Activated T-cell treated with anti-CD3 and anti-CD28 coated beads for 1 hour (primary cell): ENCODE results near the gene TKFC.
A peak's percentile ranks its signal among the peaks of the same experiment; 100 is the strongest.

Source experiments
- DNase-seq: peaks from one replicate; pipeline ENCODE4 v3.0.0-alpha.2; 2020; ENCODE audit warnings: low read depth

Gene TKFC, protein sequence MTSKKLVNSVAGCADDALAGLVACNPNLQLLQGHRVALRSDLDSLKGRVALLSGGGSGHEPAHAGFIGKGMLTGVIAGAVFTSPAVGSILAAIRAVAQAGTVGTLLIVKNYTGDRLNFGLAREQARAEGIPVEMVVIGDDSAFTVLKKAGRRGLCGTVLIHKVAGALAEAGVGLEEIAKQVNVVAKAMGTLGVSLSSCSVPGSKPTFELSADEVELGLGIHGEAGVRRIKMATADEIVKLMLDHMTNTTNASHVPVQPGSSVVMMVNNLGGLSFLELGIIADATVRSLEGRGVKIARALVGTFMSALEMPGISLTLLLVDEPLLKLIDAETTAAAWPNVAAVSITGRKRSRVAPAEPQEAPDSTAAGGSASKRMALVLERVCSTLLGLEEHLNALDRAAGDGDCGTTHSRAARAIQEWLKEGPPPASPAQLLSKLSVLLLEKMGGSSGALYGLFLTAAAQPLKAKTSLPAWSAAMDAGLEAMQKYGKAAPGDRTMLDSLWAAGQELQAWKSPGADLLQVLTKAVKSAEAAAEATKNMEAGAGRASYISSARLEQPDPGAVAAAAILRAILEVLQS

DNA sequence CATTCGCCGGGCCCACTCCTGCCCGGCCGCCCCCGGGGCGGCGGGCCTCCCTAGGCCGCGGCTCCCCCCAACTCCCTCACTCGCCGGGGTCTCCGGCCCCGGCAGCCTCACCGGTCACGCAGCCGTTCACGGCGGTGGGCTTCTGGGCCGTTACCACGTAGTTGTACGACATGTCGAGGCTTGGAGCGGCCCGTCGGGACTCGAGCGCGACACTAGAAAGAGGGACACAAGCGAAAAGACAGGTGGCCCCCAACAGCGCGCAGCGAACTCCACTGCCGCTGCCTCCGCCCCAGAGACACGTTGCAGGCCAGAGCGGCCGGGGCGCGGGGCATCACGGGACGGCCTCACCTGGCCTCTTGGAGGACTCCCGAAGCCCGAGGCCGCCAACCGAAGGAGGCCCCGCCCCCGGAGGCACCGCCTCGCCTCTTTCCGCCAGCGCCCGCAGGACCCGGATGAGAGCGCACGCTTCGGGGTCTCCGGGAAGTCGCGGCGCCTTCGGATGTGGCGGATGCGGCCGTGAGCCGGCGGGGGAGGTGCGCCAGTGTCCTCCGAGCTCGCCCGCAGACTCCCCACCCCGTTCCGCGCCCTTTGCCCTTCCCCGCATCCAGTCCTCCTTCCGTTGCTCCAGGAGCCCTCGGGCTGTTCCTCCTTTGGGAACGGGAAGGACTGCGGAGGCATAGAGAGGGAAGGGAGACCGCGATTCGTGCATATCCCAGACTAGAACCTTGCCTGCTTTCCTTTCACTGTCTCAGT, at the start of gene TKFC, which contains the start of gene DDB1:
TSS of gene TKFC (plus strand) at position 432 of the 753 bp plus-strand sequence. CDS start 1,501 bp downstream, outside the sequence.
TSS of gene DDB1 (minus strand) at position 309 of the 753 bp plus-strand sequence. CDS start at position 172, 137 bp downstream.
- DNase-seq = peak; percentile 93

DNA sequence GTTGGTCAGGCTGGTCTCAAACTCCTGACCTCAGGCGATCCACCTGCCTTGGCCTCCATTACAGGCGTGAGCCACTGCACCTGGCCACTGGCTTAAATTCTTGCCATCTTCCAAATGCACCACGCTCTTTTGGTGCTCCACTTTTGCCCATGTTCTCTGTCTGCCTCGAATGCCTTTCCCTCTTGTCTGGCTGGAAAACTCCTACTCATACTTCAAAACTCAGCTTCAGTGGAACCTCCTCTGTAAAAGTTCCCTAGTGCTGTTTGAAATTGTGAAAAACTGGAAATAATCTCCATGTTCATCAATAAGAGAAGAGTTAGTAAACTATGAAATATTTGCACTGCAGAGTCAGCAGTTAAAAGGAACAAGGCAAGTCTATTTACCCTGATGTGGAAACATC, 49.4 kb upstream of the TKFC start:
- no peak for DNase-seq

DNA sequence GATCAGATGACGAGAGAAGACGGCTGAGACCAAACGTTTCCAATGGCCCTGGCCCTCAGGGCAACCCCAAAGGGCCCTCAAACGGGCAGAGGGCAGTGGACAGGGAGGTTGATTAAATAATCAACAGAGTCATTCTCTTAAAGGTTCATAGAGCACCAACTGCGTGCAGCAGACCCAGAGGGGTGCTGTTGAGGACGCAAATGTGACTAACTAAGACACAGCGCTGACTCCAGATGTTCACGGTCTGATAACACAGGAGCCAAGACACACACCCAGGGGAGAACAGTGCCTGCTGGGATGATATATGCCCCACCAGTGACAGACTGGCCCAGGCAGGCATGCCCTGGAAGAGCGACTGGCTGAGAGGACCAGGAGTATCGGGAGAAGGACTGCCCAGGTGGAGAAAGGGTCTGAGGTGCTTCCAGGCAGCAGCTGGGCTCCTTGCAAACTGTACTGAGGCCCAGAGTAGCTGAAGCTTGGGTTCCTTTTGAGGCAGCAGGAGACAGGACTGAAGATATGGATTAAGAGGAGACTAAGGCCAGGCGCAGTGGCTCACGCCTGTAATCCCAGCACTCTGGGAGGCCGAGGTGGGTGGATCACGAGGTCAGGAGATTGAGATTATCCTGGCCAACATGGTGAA, 45.6 kb upstream of the TKFC start:
- DNase-seq = no peak

DNA sequence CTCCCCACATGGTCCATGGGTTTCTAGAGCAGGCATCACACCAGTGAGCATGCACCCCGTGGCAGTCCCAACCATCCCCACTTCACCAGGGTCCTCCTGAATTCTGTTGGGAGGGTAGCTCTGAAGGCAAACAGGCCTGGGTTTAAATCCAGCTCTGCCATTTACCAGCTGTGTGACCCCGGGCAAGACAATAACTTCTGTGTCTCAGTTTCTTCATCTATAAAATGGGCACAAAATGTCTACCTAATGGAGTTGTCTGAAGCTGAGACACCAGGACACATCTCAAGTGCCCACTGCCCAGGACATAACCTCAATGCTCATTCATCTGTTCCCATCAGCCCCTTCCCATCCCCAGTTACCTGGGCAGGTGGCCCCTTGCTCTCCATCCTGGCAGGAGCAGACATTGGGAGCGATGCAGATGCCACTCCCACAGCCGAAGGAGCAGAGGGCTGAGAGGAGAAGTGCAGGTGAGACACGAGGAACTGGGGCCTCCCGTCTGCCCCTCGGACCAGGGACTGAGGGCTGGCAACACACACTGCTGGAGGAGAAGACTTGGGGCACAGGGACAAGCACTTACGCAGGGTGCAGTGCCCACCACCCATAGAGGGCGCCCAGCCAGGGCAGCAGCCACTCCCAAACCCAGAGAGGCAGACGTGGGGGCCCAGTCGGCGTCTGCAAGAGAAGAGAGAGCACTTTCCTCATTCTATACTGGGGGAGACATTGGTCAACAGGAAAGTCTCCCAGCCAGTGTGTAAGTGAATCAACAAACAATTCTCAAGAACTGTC, 41.9 kb upstream of the TKFC start:
- DNase-seq = no peak

DNA sequence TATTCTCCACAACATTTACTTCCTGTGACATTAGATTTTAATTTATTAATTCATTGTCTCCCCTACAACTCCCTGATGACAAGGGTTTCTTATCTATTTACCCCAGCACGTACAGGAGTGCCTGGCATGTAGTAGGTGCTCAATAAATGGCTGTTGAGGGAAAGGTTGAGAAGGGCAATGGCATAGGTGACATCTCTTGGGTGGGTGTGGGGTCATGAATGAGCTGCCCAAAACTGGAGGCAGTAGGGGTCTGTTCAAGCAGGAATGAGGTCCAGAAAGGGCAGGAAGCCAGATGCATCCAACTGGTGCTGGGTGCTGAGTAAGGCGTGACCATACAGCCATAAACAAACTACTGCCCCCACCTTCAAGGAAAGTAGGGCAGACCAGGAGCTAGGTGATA, 40.7 kb upstream of the TKFC start:
- DNase-seq = no peak

DNA sequence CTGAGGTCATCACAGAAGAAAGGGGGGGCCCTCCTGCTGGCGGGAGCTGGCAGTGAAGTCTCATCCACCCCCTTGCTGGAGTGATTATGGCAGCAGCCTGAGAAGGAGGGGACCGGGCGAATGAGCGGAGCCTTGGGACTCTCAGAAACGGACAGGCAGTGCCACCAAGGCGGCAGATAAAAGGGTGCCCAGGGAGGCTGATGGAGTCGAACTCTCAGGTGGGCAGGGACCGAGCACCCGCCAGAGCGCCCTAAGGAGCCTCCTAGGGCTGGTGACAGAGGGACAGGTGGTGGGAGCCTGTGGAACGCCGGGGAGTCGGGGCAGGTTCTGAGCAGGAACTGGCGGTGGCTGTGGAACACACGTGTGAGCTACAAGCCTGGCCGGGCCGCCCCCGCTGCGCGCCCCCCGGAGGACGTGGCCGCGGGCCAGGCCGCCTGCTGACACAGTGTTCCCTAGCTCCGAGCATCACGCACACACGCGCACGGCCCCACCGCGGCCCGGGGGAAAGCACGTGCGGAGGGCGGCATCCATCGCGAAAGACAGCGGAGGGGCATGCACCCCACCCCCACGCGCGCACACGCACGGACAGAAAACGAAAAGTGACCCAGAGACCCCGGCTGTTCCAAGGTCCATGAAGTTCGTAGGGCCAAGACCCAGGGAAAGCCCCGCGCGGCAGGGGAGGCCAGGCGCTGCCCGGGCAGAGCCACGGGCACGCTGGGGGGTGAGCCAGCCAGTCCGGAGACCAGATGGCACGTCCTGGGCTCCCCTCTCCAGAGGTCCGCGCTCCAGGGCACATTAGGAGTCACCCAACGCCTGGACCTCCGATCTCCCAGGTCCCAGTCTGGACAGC, 38.9 kb upstream of the TKFC start:
- peak; percentile 6 for DNase-seq

DNA sequence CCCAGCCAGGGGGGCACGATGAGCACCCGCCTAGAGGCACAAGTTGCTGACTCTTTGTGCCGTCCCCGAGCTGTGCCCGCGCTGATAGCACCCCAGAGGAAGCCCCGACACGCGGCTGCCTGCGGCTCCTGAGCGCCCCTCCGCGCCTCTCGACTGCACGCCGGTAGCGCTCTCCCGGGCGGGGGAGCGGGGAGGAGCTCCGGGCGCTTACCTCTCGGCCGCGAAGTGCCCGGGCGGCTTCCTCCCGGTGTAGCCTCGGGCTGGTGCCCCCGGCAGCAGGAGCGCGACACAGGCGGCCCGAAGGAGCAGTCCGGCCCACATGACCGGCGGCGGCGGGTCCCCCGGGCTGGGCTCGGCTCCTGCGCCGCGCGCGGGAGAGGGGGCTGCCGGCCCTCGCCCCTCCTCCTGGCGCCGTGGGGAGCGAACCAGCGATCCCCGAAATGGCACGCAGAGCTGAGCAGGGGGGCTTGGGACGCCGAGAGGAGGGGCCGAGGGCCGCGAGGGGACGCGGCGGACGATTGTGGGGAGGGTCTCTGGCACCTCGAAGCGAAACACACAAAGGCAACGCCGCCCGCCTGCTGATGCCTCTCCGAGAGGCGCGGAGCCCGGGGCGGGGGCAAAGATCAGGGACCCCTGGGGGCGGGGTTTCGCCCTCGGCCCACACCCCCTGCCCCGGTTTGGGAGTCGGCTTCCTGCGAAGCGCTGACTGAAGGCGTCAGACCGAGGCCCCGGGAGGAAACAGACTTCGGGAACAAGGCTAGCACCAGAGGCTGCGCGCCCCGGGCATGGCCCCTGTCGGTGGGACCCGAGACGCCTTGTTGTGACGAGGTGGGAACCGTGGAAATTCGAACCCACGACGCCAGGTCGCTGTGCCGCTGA, 38.1 kb upstream of the TKFC start, which contains the start of gene VWCE:
TSS of gene VWCE (minus strand) at position 600 of the 879 bp plus-strand sequence. CDS start at position 321, 279 bp downstream.
- DNase-seq = peak; percentile 44

DNA sequence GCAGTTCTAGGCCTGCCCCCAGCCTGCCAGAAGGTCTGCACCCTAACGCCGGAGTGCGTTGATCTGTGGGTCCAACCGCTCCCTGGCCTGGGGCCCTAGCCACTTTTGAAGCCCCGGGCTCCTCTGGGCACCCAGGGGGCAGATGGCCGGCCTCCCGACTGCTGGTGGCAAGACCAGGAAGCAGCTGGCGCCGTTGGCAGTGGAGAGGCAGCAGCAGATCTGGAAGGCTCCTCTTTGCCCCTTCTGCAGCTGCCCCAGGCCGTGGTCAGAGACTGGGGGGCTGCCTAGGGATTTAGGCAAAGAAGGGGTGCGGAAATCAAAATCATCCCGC, 37.5 kb upstream of the TKFC start:
- no peak for DNase-seq

DNA sequence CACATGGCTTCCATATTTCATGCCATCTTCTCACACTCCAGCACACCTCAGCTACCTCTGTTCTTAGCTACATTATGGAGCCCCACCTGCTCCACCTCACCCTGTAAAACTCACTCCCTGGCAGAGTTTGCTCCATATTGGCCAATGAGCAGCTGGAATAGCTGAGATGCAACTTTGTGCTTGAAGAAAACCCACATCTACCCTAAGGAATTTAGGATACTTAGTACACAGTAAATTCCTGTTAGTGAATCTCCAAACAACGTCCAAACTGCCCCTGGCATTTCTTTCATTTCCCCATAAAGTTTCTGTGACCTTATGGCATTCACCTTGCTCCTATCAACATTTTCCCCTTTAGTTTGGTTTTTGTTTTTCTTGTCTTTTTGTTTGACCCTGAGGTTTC, 35.7 kb upstream of the TKFC start:
- DNase-seq = no peak

DNA sequence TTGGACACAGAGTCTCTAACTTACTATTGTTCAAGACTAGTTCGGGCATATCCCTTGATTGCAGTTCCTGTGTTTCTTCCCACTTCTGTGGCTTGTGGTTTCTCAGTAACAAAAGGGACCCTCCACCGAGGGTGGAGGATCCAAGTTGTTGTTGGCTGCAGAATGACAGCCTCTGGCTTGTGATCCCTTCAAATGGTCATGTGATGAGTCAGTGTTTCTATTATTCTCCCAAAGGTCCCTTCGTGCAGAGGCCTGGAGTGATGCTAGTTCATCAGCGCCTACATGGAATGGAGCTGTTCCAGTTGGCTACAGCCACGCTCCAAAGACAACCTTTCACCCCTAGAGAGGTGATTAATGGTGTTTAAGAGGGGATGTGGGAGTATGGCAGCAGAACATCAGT, 35.3 kb upstream of the TKFC start:
- DNase-seq = no peak

DNA sequence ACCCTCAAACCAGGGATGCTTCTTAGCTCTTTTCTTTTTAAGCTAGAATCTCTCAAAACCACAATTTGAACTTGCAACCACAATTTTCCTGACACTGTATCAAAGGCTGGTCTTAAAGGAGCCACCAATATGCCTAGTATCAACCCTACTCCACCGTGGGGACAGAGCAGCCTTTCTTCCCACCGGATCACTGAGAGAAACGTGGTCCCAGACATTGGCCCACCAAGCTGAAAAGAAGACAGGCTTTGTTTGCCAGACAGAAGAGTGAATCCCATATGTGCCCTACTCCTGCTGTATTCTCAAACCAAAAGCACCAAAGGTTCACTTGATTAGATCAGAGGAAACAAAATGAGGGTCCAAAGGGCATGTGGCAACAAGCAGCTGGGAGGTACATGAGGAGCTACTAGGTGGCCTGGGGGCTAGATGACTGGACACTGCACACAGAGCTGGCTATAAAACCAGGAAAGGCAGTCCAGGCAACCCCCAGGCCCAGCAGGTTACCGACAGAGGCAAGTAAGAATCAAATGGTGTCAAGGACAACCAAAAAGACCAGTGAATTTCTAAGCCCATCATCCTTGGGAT, 34.3 kb upstream of the TKFC start:
- no peak for DNase-seq

DNA sequence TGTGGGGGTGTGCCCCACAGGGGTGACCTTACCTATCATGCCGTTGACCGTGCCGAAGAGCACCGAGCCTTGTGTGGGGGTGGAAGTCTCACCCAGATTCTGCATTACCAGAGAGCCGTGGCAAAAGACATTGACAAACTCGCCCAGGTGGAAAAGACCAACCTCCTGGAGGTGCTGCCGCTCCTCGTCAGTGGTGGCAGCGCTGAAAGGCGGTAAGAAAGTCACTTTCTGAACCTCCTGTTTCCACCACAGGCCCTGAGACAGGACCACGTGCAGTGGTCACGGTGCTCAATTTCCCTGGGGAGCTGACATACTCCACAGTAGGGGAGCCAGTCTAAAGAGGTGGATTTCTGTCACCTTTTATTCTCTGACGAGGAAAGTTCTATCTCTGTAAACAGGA, 30.5 kb upstream of the TKFC start:
- DNase-seq = no peak

DNA sequence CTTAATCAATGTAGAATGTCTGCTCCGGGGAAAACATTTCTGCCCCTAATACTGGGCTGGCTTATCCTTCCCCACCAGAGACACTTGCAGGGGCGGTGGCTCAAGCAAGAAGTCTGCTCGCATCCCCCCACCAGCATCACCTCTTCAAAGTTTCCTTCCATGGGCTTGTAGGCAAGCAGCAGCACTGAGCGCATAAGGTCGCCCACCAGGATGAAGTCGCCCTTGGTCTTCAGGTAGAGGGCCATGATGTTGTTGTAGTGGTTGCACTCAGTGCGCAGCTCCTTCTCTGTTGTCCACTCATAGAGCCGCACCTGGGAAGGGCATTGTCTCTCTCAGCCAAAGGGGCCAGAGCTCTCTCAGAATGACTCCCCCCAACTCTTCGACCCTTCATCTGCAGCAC, 29.3 kb upstream of the TKFC start:
- DNase-seq = no peak

DNA sequence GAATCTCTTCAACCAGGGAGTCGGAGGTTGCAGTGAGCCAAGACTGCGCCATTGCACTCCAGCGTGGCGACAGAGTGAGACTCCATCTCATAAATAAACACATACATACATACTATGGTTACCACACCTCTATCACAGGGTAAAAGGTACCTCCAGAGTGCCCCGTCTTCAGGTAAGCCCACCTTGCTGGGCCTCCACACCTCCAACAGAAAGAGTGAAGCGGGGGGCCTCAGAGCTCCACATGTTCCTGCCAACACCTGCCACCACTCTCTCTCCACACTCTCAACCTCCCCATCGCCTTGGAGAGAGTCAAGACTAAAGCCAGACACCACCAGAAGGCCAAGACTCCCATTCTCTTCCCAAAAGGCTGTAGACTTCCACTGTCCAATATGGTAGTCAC, 27.6 kb upstream of the TKFC start:
- DNase-seq = no peak

DNA sequence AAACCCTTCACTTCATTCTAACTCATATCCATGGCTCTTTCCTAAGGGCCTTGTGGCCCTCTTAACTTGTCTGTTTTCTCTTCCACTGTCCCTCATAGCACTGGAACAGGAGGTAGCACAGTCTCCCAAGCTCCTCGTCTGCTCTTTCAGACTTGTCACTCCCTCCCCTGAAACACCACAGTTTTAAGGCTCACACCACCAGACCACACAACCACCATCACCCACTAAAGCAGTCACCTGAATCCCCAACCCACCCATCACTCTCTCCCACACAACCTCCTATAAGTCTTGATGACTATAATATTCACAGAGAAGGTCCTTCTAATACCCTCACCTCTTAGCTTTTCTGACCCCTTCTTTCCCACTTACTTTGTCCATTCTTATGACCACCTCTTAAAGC, 26.8 kb upstream of the TKFC start:
- DNase-seq = no peak

DNA sequence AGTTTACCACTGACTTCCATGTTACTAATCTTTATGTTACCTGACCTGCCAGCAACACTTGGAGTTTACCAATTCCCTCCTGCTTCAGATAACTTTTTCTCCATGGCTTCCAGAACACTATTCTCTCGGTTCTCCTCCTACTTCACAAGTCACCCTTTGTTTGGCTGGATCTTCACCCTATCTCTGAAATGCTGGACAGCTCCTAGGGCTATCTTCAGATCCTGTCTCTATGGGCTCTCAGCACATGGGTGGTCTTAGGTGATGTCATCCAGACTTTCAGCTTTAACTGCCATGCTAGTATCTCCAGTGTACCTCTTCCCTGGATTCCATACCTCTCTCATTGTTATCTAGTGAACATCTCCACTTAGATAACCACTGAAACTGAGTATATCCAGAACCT, 25.7 kb upstream of the TKFC start:
- no peak for DNase-seq

DNA sequence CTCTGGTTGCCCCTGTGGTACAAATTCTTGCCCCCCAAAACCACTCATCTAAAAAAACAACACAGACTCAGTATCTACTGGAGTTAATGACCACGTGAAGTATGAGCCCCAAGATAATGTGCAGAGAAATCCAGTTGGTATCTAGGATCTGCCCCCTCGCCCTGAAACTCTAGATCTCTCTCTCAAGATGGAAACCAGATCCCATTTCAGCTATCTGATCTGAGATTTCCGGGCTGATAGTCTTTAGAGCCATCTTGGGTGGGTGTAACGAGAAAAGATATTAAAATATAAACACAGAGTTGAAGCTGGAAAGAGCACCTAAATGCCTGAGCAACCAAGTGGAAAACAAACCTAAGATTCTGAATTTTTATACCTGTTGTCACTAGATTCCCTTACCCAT, 23.9 kb upstream of the TKFC start:
- no peak for DNase-seq

DNA sequence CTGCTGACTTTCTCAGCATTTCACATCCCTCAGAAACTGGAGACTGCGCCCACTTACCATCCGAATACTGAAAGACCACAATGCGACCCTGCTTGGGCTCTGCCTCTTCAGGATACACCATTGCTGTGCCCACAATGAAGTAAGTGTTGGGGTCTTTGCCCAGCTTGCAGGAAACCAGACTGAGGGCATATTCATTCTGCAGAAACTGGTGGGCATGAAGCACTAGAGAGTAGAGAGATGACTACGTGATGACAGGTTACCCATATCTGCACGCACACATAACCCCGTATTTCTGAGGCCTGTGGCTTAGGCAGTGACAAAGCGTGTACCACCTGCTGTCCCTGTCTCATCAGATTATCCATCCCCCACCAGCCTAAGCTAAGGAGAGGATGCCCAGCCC, 23.3 kb upstream of the TKFC start:
- DNase-seq = no peak

DNA sequence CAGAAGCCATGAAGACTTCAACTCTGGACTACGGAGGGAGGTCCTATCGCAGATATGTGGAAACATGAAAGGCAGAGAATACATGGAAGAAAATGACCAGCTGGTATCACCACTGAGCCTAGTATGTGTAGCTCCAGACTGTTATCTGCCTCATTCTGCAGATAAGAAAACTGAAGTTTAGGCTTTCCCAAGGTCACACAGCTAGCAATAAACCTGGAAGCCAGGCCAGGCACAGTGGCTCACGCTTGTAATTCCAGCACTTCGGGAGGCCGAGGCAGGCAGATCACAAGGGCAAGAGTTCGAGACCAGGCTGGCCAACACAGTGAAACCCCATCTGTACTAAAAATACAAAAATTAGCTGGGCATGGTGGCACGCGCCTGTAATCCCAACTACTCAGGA, 22.3 kb upstream of the TKFC start:
- DNase-seq = no peak
